Ramos (cell line): ENCODE measurements around the gene TSPEAR.

Experiments
- in situ Hi-C: fragments of 300-500 bp; cut with MboI; formaldehyde crosslinking; loops from one replicate; pipeline ENCODE4 v1.14.3; 2022; ENCODE audit warnings: low sequenced_read_pairs; ENCODE audit not compliant: unreplicated experiment

Gene TSPEAR

GRCh38 chr21:44539046-44539445 is 172.3 kb downstream of the TSPEAR start:
- in situ Hi-C loops, result no loop called here

GRCh38 chr21:44537930-44538911 is 173.2 kb downstream of the TSPEAR start:
- in situ Hi-C loops, result no loop called here

GRCh38 chr21:44535963-44536362 is 175.4 kb downstream of the TSPEAR start:
- in situ Hi-C loops, result no loop called here

GRCh38 chr21:44534688-44535087 is 176.7 kb downstream of the TSPEAR start:
- in situ Hi-C loops, result no loop called here

- in situ Hi-C loops, result no loop called here
Observed at GRCh38 chr21:44533891-44534627, 177.3 kb downstream of the TSPEAR start.

- in situ Hi-C loops, result no loop called here
Observed at GRCh38 chr21:44533121-44533890, 178.1 kb downstream of the TSPEAR start.

GRCh38 chr21:44532712-44533111 is 178.7 kb downstream of the TSPEAR start:
- in situ Hi-C loops, result no loop called here

GRCh38 chr21:44531606-44532564 is 179.5 kb downstream of the TSPEAR start:
- in situ Hi-C loops, result no loop called here

- in situ Hi-C loops, result no loop called here
Observed at GRCh38 chr21:44530903-44531605, 180.3 kb downstream of the TSPEAR start.

- in situ Hi-C loops, result no loop called here
Observed at GRCh38 chr21:44530221-44530902, 181.0 kb downstream of the TSPEAR start.

- in situ Hi-C loops, result loop anchor here (5.0 kb wide), 1 partner anchor 47 kb away; no protein-coding TSS in a partner anchor
Observed at GRCh38 chr21:44529503-44530125, 181.8 kb downstream of the TSPEAR start.

GRCh38 chr21:44529011-44529421 is 182.4 kb downstream of the TSPEAR start:
- in situ Hi-C loops, result loop anchor here (5.0 kb wide), 1 partner anchor 47 kb away; no protein-coding TSS in a partner anchor

GRCh38 chr21:44528634-44528995 is 182.8 kb downstream of the TSPEAR start:
- in situ Hi-C loops, result loop anchor here (5.0 kb wide), 1 partner anchor 46 kb away; no protein-coding TSS in a partner anchor

- in situ Hi-C loops, result loop anchor here (5.0 kb wide), 1 partner anchor 46 kb away; no protein-coding TSS in a partner anchor
Observed at GRCh38 chr21:44527983-44528633, 183.3 kb downstream of the TSPEAR start.

- in situ Hi-C loops, result loop anchor here (5.0 kb wide), 1 partner anchor 45 kb away; no protein-coding TSS in a partner anchor
Observed at GRCh38 chr21:44527156-44527982, 184.0 kb downstream of the TSPEAR start.
